NCI-H2081 (cell line): Measurements from ENCODE around the gene RCBTB1.
"Not testable (repeated sequence)": the region's sequence is repeated elsewhere in the genome, so short reads cannot be mapped to it uniquely, and the experiment has no call there.

ENCODE experiments used
- DNase-seq, 2 experiments: peaks; one replicate each; lab custom pipeline; 2025; lab: John Stamatoyannopoulos, UW

Gene RCBTB1

GRCh38 chr13:49585220-49586157 is at the start of gene RCBTB1:
TSS of gene RCBTB1 (minus strand) at chr13:49585558. CDS start at chr13:49567279, 18,279 bp downstream.
- peak; percentile 45 to 62 for DNase-seq

- no peak for DNase-seq
Observed at GRCh38 chr13:49633710-49634109, 48.4 kb upstream of the RCBTB1 start.

GRCh38 chr13:49632156-49632555 is 46.8 kb upstream of the RCBTB1 start:
- no peak for DNase-seq

- DNase-seq, result no peak
Observed at GRCh38 chr13:49630580-49630979, 45.2 kb upstream of the RCBTB1 start.

GRCh38 chr13:49629947-49630346 is 44.6 kb upstream of the RCBTB1 start:
- no peak for DNase-seq

- DNase-seq, result no peak
Observed at GRCh38 chr13:49629196-49629938, 44.0 kb upstream of the RCBTB1 start.

GRCh38 chr13:49627831-49628652 is 42.7 kb upstream of the RCBTB1 start, which contains the start of gene ARL11:
TSS of gene ARL11 (plus strand) at chr13:49628507. CDS start at chr13:49630448, 1,941 bp downstream.
- no peak for DNase-seq

- no peak for DNase-seq
Observed at GRCh38 chr13:49625392-49626079, 40.2 kb upstream of the RCBTB1 start.

- no peak for DNase-seq
Observed at GRCh38 chr13:49624229-49624628, 38.9 kb upstream of the RCBTB1 start.

- no peak for DNase-seq
Observed at GRCh38 chr13:49622174-49622946, 37.0 kb upstream of the RCBTB1 start.

- peak; percentile 15 to 57 for DNase-seq
Observed at GRCh38 chr13:49620170-49620621, 34.8 kb upstream of the RCBTB1 start.

GRCh38 chr13:49616676-49617065 is 31.3 kb upstream of the RCBTB1 start:
- DNase-seq, result no peak

GRCh38 chr13:49615836-49616675 is 30.7 kb upstream of the RCBTB1 start:
- DNase-seq, result no peak

- not testable (repeated sequence) for DNase-seq
Observed at GRCh38 chr13:49612042-49612441, 26.7 kb upstream of the RCBTB1 start.

- peak; percentile 1 to 19 for DNase-seq
Observed at GRCh38 chr13:49610176-49610575, 24.8 kb upstream of the RCBTB1 start.

GRCh38 chr13:49608651-49609331 is 23.4 kb upstream of the RCBTB1 start:
- no peak for DNase-seq

- DNase-seq, result no peak
Observed at GRCh38 chr13:49607761-49608160, 22.4 kb upstream of the RCBTB1 start.

GRCh38 chr13:49606747-49607648 is 21.6 kb upstream of the RCBTB1 start:
- DNase-seq, result peak; percentile 77 to 85
